MM.1S (cell line): ENCODE data around the gene FGF12.

Experiments used
- CTCF ChIP-seq: fragments of 300-600 bp; sonication (generic); IDR thresholded peaks from 2 replicates; pipeline ENCODE4 v1.5.1; 2016; ENCODE audit warnings: antibody characterized with exemption, low read length, mixed read lengths
- EZH2 ChIP-seq: fragments of 300-600 bp; sonication (generic); optimal IDR thresholded peaks from 2 replicates; pipeline ENCODE3; 2017; ENCODE audit warnings: low read depth, mild to moderate bottlenecking, antibody characterized with exemption, low read length, mixed read lengths

- no peak for TF ChIP-seq CTCF
- TF ChIP-seq EZH2 = no peak
These were observed 557.9 kb downstream of the FGF12 start for GRCh38 chr3:192169332-192169915.
